Chondrocyte (in vitro differentiated cells): ENCODE data around the gene PRELID3B. TPM values are rescaled to one million over a fixed set of nuclear protein-coding genes. Genes with fewer than 3 reads are reported as not detected.

Experiments used
- DNase-seq: peaks from one replicate; pipeline ENCODE4 v3.0.0; 2021; ENCODE audit warnings: mixed read lengths, low spot score
- H3K27ac Mint-ChIP-seq: one replicate; pipeline ENCODE4 v1.8.0; 2021; ENCODE audit warnings: mild to moderate bottlenecking, moderate library complexity, mixed read lengths; ENCODE audit not compliant: unreplicated experiment
- H3K27me3 Mint-ChIP-seq: 2 replicates; pipeline ENCODE4 v1.8.0; 2021; ENCODE audit warnings: low read depth, mixed read lengths
- H3K36me3 Mint-ChIP-seq: 2 replicates; pipeline ENCODE4 v1.8.0; 2021; ENCODE audit warnings: low read depth, mixed read lengths
- H3K4me1 Mint-ChIP-seq: 2 replicates; pipeline ENCODE4 v1.8.0; 2021; ENCODE audit warnings: low read depth, mild to moderate bottlenecking, mixed read lengths
- H3K4me3 Mint-ChIP-seq: one replicate; pipeline ENCODE4 v1.8.0; 2021; ENCODE audit warnings: mild to moderate bottlenecking, moderate library complexity, mixed read lengths; ENCODE audit not compliant: unreplicated experiment
- H3K9me3 Mint-ChIP-seq: 2 replicates; pipeline ENCODE4 v1.8.0; 2021; ENCODE audit warnings: low read depth, mixed read lengths
- CTCF ChIP-seq: fragments of 200-600 bp; sonication (generic); IDR thresholded peaks from 2 replicates; pipeline ENCODE4 v1.5.0; 2021; ENCODE audit warnings: antibody characterized with exemption, mild to moderate bottlenecking, moderate library complexity
- total RNA-seq: library from RNA; stranded (reverse); gene quantifications from 3 replicates; pipeline ENCODE4 v1.2.1, GENCODE V29; 2021

PRELID3B gene
- total RNA-seq, 1 donor from 2014 or later, result 41.1 TPM

- no peak for TF ChIP-seq CTCF
- Mint-ChIP-seq H3K27me3 (no peaks in the 10 kb centered on the region), H3K9me3 (no peaks in the 10 kb centered on the region), H3K36me3 (no peaks in the 10 kb centered on the region), H3K4me1 (peaks cover 50% of the 10 kb centered on the region), H3K27ac (no peak overlapping the region), H3K4me3 (no peak overlapping the region)
- no peak for DNase-seq
These were observed 25.6 kb downstream of the PRELID3B start for GRCh38 chr20:59016795-59017492.

- Mint-ChIP-seq H3K27ac (no peak overlapping the region), H3K9me3 (no peaks in the 10 kb centered on the region), H3K4me1 (peaks cover 54% of the 10 kb centered on the region), H3K27me3 (no peaks in the 10 kb centered on the region), H3K4me3 (no peak overlapping the region), H3K36me3 (no peaks in the 10 kb centered on the region)
- TF ChIP-seq CTCF, result no peak
- DNase-seq, result no peak
These were observed 26.5 kb downstream of the PRELID3B start for GRCh38 chr20:59015812-59016711.

- no peaks in the 10 kb centered on the region for H3K36me3 Mint-ChIP-seq
- H3K4me3 Mint-ChIP-seq, result no peak overlapping the region
- H3K27me3 Mint-ChIP-seq, result no peaks in the 10 kb centered on the region
- H3K4me1 Mint-ChIP-seq, result peaks cover 55% of the 10 kb centered on the region
- no peak overlapping the region for H3K27ac Mint-ChIP-seq
- no peak for TF ChIP-seq CTCF
- no peaks in the 10 kb centered on the region for H3K9me3 Mint-ChIP-seq
- no peak for DNase-seq
These were observed 27.2 kb downstream of the PRELID3B start for GRCh38 chr20:59015411-59015810.

- DNase-seq, result no peak
- Mint-ChIP-seq H3K36me3 (no peaks in the 10 kb centered on the region), H3K4me3 (no peak overlapping the region), H3K4me1 (peaks cover 61% of the 10 kb centered on the region), H3K27ac (peak overlapping the region; percentile 76), H3K9me3 (no peaks in the 10 kb centered on the region), H3K27me3 (no peaks in the 10 kb centered on the region)
- TF ChIP-seq CTCF, result no peak
These were observed 27.8 kb downstream of the PRELID3B start for GRCh38 chr20:59014680-59015389.
